Lung (tissue), 12 donors: Measurements from ENCODE around the gene TMEM45B. TPM values are rescaled to one million over a fixed set of nuclear protein-coding genes. Genes with fewer than 3 reads are reported as not detected.
"Not testable (repeated sequence)": the region's sequence is repeated elsewhere in the genome, so short reads cannot be mapped to it uniquely, and the experiment has no call there.

Experiments used
- ATAC-seq: fragments of 200-7000 bp; cut with Tn5 transposase; one replicate; pipeline ENCODE4 v1.9.1; 2020; ENCODE audit warnings: moderate number of reproducible peaks; ENCODE audit not compliant: insufficient read depth, low FRiP score
- DNase-seq, 3 donors: peaks; one replicate each; pipeline ENCODE4 v3.0.0-alpha.2; 2013 to 2017
- H3K27ac ChIP-seq, 2 donors: one replicate each; pipeline ENCODE4 v1.5.1; 2013; ENCODE audit warnings: mild to moderate bottlenecking in 2 of 2, moderate library complexity in 2 of 2, control low read depth in 1 of 2, inconsistent platforms in 1 of 2, low read depth in 1 of 2, low read length in 1 of 2
- H3K27me3 ChIP-seq, 3 donors: one replicate each; pipeline ENCODE4 v1.5.1; 2013; ENCODE audit warnings: low read length in 2 of 3; ENCODE audit not compliant: control insufficient read depth in 3 of 3, insufficient read depth in 3 of 3
- H3K36me3 ChIP-seq, 4 donors: one replicate each; pipeline ENCODE4 v1.5.1; 2013; ENCODE audit warnings: low read length in 4 of 4, mild to moderate bottlenecking in 1 of 4, moderate library complexity in 1 of 4; ENCODE audit not compliant: control insufficient read depth in 4 of 4, insufficient read depth in 4 of 4
- H3K4me1 ChIP-seq, 5 donors: one replicate each; pipeline ENCODE4 v1.5.1; 2013; ENCODE audit warnings: low read length in 5 of 5, mild to moderate bottlenecking in 2 of 5, moderate library complexity in 1 of 5; ENCODE audit not compliant: control insufficient read depth in 5 of 5, insufficient read depth in 5 of 5
- H3K4me3 ChIP-seq: one replicate; pipeline ENCODE4 v1.5.1; 2013; ENCODE audit warnings: mild to moderate bottlenecking, control low read depth, moderate library complexity
- H3K9ac ChIP-seq, 2 donors: one replicate each; pipeline ENCODE4 v1.5.1; 2013; ENCODE audit warnings: low read length in 2 of 2, control low read depth in 1 of 2; ENCODE audit not compliant: insufficient read depth in 1 of 2
- H3K9me3 ChIP-seq, 4 donors: one replicate each; pipeline ENCODE4 v1.5.1; 2013; ENCODE audit warnings: low read length in 3 of 4, mild to moderate bottlenecking in 1 of 4, moderate library complexity in 1 of 4; ENCODE audit not compliant: control insufficient read depth in 4 of 4, insufficient read depth in 3 of 4
- WGBS, 2 donors: extraction: QIAGEN DNeasy Blood & Tissue Kit; methylation state at CpG; one replicate each; pipeline ENCODE4 v1.1.7; 2013; 5-methylcytosine and 5-hydroxymethylcytosine counted together
- polyA plus RNA-seq, 2 donors: library from polyadenylated mRNA; stranded (reverse); fragments of 200-250 nt; gene quantifications; one replicate each; pipeline ENCODE4 v1.2.1, GENCODE V29; 2013
- total RNA-seq, 2 donors: library from RNA; depleted of rRNA in 1 of 2; stranded (reverse); fragments of >200 nt in 1 of 2; gene quantifications; one replicate each; pipeline ENCODE4 v1.2.1, GENCODE V29; 2014 to 2021
- TF ChIP-seq, protein P1 (sequence below): IDR thresholded peaks from 2 replicates; pipeline ENCODE4 v1.5.1; 2012; ENCODE audit warnings: mild to moderate bottlenecking; ENCODE audit errors: control extremely low read depth, extremely low read depth
- donor health status: control.
- donor health status: control.
- donor health status: Bipolar disorder and iron deficiency.
- donor health status: healthy.
- donor health status: DM: yes; HTN: yes; CAD: no.

TMEM45B gene
- total and polyA plus RNA-seq, 4 donors: 11.6 to 20.5 (median 16.0) TPM

GRCh38 chr11:129865701-129866100 is 50.1 kb downstream of the TMEM45B start:
- 74 to 85% methylated on average over 4 of the region's 4 CpGs for WGBS, 2 donors

DNA sequence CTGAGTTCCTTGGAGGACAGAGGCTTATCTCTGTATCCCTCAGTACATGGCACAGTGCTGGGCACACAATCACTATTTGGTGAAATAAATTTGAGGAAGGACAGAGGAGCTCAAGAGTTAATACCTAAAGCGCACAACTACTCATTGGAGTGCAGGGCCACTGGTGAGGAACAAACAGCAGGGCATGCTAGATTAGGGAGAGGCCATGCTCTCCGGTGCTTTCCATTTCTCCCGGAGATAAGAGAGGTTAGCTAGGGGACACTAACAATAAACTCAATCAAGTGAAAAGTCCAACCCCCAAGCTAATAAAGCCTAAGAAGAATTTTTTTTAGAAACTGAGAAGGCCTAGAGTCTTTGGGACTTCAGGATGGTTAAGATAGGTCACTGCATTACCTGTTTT is 50.7 kb downstream of the TMEM45B start:
- H3K36me3 ChIP-seq: peaks cover 26 to 64% (median 46%) of the 10 kb centered on the region in 4 donors
- no peak for ATAC-seq
- WGBS, 2 donors: 77 to 83% methylated on average over 3 of the region's 3 CpGs

More at GRCh38 chr11:129865701-129866100, 50.1 kb downstream of the TMEM45B start:
- H3K4me1 ChIP-seq: peaks cover 0 to 5% (median 0%) of the 10 kb centered on the region in 5 donors
- no peak overlapping the region for H3K4me3 ChIP-seq
- no peaks in the 10 kb centered on the region for H3K27me3 ChIP-seq
- H3K27ac ChIP-seq: no peak overlapping the region
- DNase-seq: no peak
- TF ChIP-seq, protein P1, sequence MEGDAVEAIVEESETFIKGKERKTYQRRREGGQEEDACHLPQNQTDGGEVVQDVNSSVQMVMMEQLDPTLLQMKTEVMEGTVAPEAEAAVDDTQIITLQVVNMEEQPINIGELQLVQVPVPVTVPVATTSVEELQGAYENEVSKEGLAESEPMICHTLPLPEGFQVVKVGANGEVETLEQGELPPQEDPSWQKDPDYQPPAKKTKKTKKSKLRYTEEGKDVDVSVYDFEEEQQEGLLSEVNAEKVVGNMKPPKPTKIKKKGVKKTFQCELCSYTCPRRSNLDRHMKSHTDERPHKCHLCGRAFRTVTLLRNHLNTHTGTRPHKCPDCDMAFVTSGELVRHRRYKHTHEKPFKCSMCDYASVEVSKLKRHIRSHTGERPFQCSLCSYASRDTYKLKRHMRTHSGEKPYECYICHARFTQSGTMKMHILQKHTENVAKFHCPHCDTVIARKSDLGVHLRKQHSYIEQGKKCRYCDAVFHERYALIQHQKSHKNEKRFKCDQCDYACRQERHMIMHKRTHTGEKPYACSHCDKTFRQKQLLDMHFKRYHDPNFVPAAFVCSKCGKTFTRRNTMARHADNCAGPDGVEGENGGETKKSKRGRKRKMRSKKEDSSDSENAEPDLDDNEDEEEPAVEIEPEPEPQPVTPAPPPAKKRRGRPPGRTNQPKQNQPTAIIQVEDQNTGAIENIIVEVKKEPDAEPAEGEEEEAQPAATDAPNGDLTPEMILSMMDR: no peak
- peaks cover 22 to 60% (median 43%) of the 10 kb centered on the region in 4 donors for H3K36me3 ChIP-seq
- no peak overlapping the region for H3K9ac ChIP-seq
- ATAC-seq: no peak
- H3K9me3 ChIP-seq: peaks cover 0 to 2% (median 0%) of the 10 kb centered on the region in 4 donors

DNA sequence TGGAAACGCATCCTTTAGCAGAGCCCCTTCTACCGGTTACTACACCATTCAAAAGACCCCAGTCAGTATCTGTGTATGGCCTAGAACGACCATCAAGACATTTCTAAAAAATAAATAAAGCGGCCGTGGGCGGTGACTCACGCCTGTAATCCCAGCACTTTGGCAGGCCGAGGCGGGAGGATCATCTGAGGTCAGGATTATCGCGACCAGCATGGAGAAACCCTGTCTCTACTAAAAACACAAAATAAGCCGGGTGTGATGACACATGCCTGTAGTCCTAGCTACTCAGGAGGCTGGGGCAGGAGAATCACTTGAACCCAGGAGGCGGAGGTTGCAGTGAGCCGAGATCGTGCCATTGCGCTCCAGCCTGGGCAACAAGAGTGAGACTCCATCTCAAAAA is 53.0 kb downstream of the TMEM45B start:
- not testable (repeated sequence) for ATAC-seq, H3K27ac ChIP-seq, DNase-seq, H3K4me1 ChIP-seq, H3K4me3 ChIP-seq, H3K9ac ChIP-seq, H3K9me3 ChIP-seq, H3K27me3 ChIP-seq
- peaks cover 40 to 78% (median 65%) of the 10 kb centered on the region in 4 donors for H3K36me3 ChIP-seq
- WGBS, 2 donors: 93 to 95% methylated on average over 16 of the region's 16 CpGs

More for the DNA sequence above, 50.7 kb downstream of the TMEM45B start:
- H3K4me3 ChIP-seq: no peak overlapping the region
- no peaks in the 10 kb centered on the region for H3K27me3 ChIP-seq
- H3K27ac ChIP-seq: no peak overlapping the region
- H3K9ac ChIP-seq: no peak overlapping the region
- TF ChIP-seq, protein P1: no peak
- no peak for DNase-seq
- peaks cover 0 to 5% (median 0%) of the 10 kb centered on the region in 5 donors for H3K4me1 ChIP-seq
- peaks cover 0 to 2% (median 0%) of the 10 kb centered on the region in 4 donors for H3K9me3 ChIP-seq

GRCh38 chr11:129871914-129872313 is 56.3 kb downstream of the TMEM45B start:
- Histone ChIP-seq H3K27ac (no peak overlapping the region), H3K4me3 (no peak overlapping the region), H3K4me1 (no peaks in the 10 kb centered on the region), H3K9me3 (peaks cover 0 to 1% (median 0%) of the 10 kb centered on the region in 4 donors), H3K36me3 (peaks cover 49 to 75% (median 63%) of the 10 kb centered on the region in 4 donors), H3K27me3 (no peaks in the 10 kb centered on the region), H3K9ac (no peak overlapping the region)
- 84 to 90% methylated on average over 7 of the region's 7 CpGs for WGBS, 2 donors
- TF ChIP-seq, protein P1: no peak
- DNase-seq: no peak
- ATAC-seq: no peak
